GM12878 (cell line): ENCODE results near the gene MORC4. TPM values are rescaled to one million over a fixed set of nuclear protein-coding genes. Genes with fewer than 3 reads are reported as not detected.

Experiments used
- ATAC-seq: fragments of 200-7000 bp; cut with Tn5 transposase; 3 replicates; pipeline ENCODE4 v1.9.1; 2020; ENCODE audit warnings: mild to moderate bottlenecking, moderate library complexity
- BruUV-seq: library from RNA; stranded (reverse); fragments of 400-500 nt; replicated peaks from 2 replicates; lab custom pipeline; 2021; lab: Mats Ljungman, UMichigan
- CTCF ChIA-PET: fragments of 300-600 bp; sonication (Branson Sonifier 250); formaldehyde crosslinking; extraction: SDS; loops from one replicate; lab custom pipeline; 2021; ENCODE audit warnings: inconsistent platforms; lab: Yijun Ruan, JAX
- POLR2A ChIA-PET: fragments of 350-600 bp; formaldehyde crosslinking; extraction: SDS; loops from one replicate; lab custom pipeline; 2021; ENCODE audit warnings: inconsistent platforms; lab: Charles Lee
- RAD21 ChIA-PET: fragments of 300-600 bp; sonication (Branson Sonifier 250); formaldehyde crosslinking; loops from one replicate; lab custom pipeline; 2023; ENCODE audit warnings: antibody characterized with exemption; ENCODE audit not compliant: unreplicated experiment; lab: Charles Lee
- SMC1A ChIA-PET: fragments of 300-600 bp; sonication (Branson Sonifier 250); formaldehyde crosslinking; loops from one replicate; lab custom pipeline; 2023; ENCODE audit not compliant: unreplicated experiment, uncharacterized antibody; lab: Charles Lee
- DNase-seq: peaks from one replicate; pipeline ENCODE4 v3.0.0-alpha.2; 2011; ENCODE audit warnings: low read depth, low spot score
- FAIRE-seq: peaks from 3 replicates; lab custom pipeline; 2011; peaks lifted over from hg19 to GRCh38; lab: Jason Lieb, UNC
- H2AFZ ChIP-seq: 2 replicates; pipeline ENCODE4 v1.6.0; 2011; ENCODE audit warnings: low read depth, low read length, control low read depth; ENCODE audit not compliant: control insufficient read depth
- H3K27ac ChIP-seq: 2 replicates; pipeline ENCODE4 v1.5.1; 2011; ENCODE audit warnings: control low read depth; ENCODE audit not compliant: control insufficient read depth, insufficient read depth
- H3K27me3 ChIP-seq, 2 experiments: replicated peaks in 1 of 2; 2 replicates each; pipeline versions ENCODE4 v1.6.0 to v1.6.1; 2011; ENCODE audit warnings: low read length in 1 of 2; ENCODE audit not compliant: control insufficient read depth in 2 of 2, insufficient read depth in 2 of 2
- H3K36me3 ChIP-seq, 2 experiments: 2 replicates each; pipeline ENCODE4 v1.5.1; 2011; ENCODE audit warnings: low read length in 1 of 2; ENCODE audit not compliant: control insufficient read depth in 2 of 2, insufficient read depth in 2 of 2
- H3K4me1 ChIP-seq: 2 replicates; pipeline ENCODE4 v1.6.1; 2011; ENCODE audit warnings: mild to moderate bottlenecking, low read length, moderate library complexity, mixed read lengths; ENCODE audit not compliant: control insufficient read depth, insufficient read depth
- H3K4me2 ChIP-seq: 2 replicates; pipeline ENCODE4 v1.6.0; 2011; ENCODE audit warnings: control low read depth; ENCODE audit not compliant: control insufficient read depth, insufficient read depth
- H3K4me3 ChIP-seq: fragments of 200-600 bp; sonication (generic); 2 replicates; pipeline ENCODE4 v1.5.1; 2016
- H3K79me2 ChIP-seq: 2 replicates; pipeline ENCODE4 v1.6.0; 2011; ENCODE audit warnings: low read length; ENCODE audit not compliant: control insufficient read depth, insufficient read depth
- H3K9ac ChIP-seq: 2 replicates; pipeline ENCODE4 v1.8.0; 2011; ENCODE audit warnings: low read length, control low read depth, mixed read lengths; ENCODE audit not compliant: control insufficient read depth, insufficient read depth
- H3K9me3 ChIP-seq: replicated peaks from 3 replicates; pipeline ENCODE4 v1.5.1; 2011; ENCODE audit warnings: mild to moderate bottlenecking, low read length; ENCODE audit not compliant: control insufficient read depth, insufficient read depth
- H4K20me1 ChIP-seq: 2 replicates; pipeline ENCODE4 v1.6.0; 2011; ENCODE audit not compliant: control insufficient read depth, insufficient read depth
- BHLHE40 ChIP-seq, 2 experiments: fragments of 450-650 bp in 1 of 2; IDR thresholded peaks; 2 replicates each; pipeline ENCODE4 v1.6.1; 2011 to 2017; ENCODE audit warnings: low read depth in 2 of 2, borderline replicate concordance in 1 of 2, improper control_type of control experiment in 1 of 2, low read length in 1 of 2, mild to moderate bottlenecking in 1 of 2
- DPF2 ChIP-seq: fragments of 450-650 bp; IDR thresholded peaks from 2 replicates; pipeline ENCODE4 v1.6.1; 2017; ENCODE audit warnings: mild to moderate bottlenecking
- EZH2 ChIP-seq: IDR thresholded peaks from 2 replicates; pipeline ENCODE4 v1.6.1; 2012; ENCODE audit warnings: low read depth, mild to moderate bottlenecking, control low read depth, inconsistent platforms, low read length, borderline replicate concordance; ENCODE audit not compliant: control insufficient read depth
- KAT2A ChIP-seq: conservative IDR thresholded peaks from 2 replicates; pipeline ENCODE4 v1.6.1; 2011; ENCODE audit warnings: low read depth, low read length; ENCODE audit not compliant: control insufficient read depth
- NFIC ChIP-seq: IDR thresholded peaks from 2 replicates; pipeline ENCODE4 v1.6.1; 2012; ENCODE audit warnings: low read depth, mild to moderate bottlenecking, inconsistent platforms, low read length, moderate library complexity
- RAD51 ChIP-seq: fragments of 450-650 bp; IDR thresholded peaks from 2 replicates; pipeline ENCODE4 v1.6.1; 2016; ENCODE audit warnings: moderate library complexity, mild to moderate bottlenecking, inconsistent platforms
- SMAD5 ChIP-seq: IDR thresholded peaks from 2 replicates; pipeline ENCODE4 v1.6.1; 2016; ENCODE audit warnings: antibody characterized with exemption, low read depth
- SPI1 ChIP-seq: IDR thresholded peaks from 2 replicates; pipeline ENCODE4 v1.6.1; 2011; ENCODE audit warnings: low read depth, mild to moderate bottlenecking, low read length, moderate library complexity, borderline replicate concordance; ENCODE audit not compliant: insufficient read depth
- YY1 ChIP-seq: IDR thresholded peaks from 2 replicates; pipeline ENCODE4 v1.6.1; 2011; ENCODE audit warnings: low read depth, mild to moderate bottlenecking, low read length
- WGBS: methylation state at CpG from one replicate; pipeline ENCODE4 v1.1.6; 2016; ENCODE audit warnings: low lambda C conversion rate; ENCODE audit not compliant: insufficient replicate concordance, insufficient coverage; ENCODE audit errors: missing lambda C conversion rate; 5-methylcytosine and 5-hydroxymethylcytosine counted together
- in situ Hi-C: fragments of 300-500 bp; cut with MboI; formaldehyde crosslinking; loops from 9 replicates; pipeline ENCODE4 v1.14.3; 2018; ENCODE audit warnings: mixed read lengths
- intact Hi-C: fragments of 100-400 bp; cut with micrococcal nuclease; formaldehyde crosslinking; loops from one replicate; pipeline ENCODE4 v1.14.2; 2022; ENCODE audit not compliant: unreplicated experiment
- polyA plus RNA-seq, 11 experiments: library from polyadenylated mRNA; depleted of rRNA in 4 of 11; unstranded in 6 of 11; stranded (reverse) in 5 of 11; fragments of >200 nt; fragmentation: Nextera tagmentation in 4 of 11; fragmentation: Illumina TruSeq in 1 of 11; extraction: Ambion mirVana in 4 of 11; extraction: Trizol in 1 of 11; gene quantifications; 1 replicate in 1 of 11; 2 replicates in 10 of 11; pipeline versions ENCODE4 v1.2.1 to v1.2.3, GENCODE V29; 2011 to 2016; ENCODE audit warnings: inconsistent platforms in 2 of 11, missing spikeins in 2 of 11, low read depth in 1 of 11
- total RNA-seq, 4 experiments: library from RNA; depleted of rRNA in 3 of 4; stranded (reverse); fragments of >200 nt in 3 of 4; fragmentation: Illumina TruSeq in 1 of 4; extraction: Trizol in 1 of 4; gene quantifications; 2 replicates each; pipeline versions ENCODE4 v1.2.1 to v1.2.3, GENCODE V29; 2013 to 2021
- TF ChIP-seq, protein P1 (sequence below): IDR thresholded peaks from 2 replicates; pipeline ENCODE4 v1.6.1; 2011; ENCODE audit warnings: low read depth, low read length, improper control_type of control experiment, borderline replicate concordance
- TF ChIP-seq, protein P2 (sequence below): fragments of 450-650 bp; formaldehyde crosslinking; IDR thresholded peaks from 2 replicates; pipeline ENCODE4 v1.4.0; 2022; ENCODE audit warnings: mild to moderate bottlenecking, moderate library complexity
- TF ChIP-seq, protein P3 (sequence below): IDR thresholded peaks from 2 replicates; pipeline ENCODE4 v1.6.1; 2011; ENCODE audit warnings: low read depth, mild to moderate bottlenecking, low read length, moderate library complexity, borderline replicate concordance; ENCODE audit errors: extremely low read depth
- TF ChIP-seq, protein P4 (sequence below): fragments of 150-350 bp; IDR thresholded peaks from 2 replicates; pipeline ENCODE4 v1.6.1; 2016; ENCODE audit warnings: low read depth, low read length

The MORC4 gene
- total and polyA plus RNA-seq, 10 of the 15 experiments (the other 5 are each of a cell fraction or from before 2014, with no cell fraction given), result 0.03 to 0.65 (median 0.26) TPM

DNA sequence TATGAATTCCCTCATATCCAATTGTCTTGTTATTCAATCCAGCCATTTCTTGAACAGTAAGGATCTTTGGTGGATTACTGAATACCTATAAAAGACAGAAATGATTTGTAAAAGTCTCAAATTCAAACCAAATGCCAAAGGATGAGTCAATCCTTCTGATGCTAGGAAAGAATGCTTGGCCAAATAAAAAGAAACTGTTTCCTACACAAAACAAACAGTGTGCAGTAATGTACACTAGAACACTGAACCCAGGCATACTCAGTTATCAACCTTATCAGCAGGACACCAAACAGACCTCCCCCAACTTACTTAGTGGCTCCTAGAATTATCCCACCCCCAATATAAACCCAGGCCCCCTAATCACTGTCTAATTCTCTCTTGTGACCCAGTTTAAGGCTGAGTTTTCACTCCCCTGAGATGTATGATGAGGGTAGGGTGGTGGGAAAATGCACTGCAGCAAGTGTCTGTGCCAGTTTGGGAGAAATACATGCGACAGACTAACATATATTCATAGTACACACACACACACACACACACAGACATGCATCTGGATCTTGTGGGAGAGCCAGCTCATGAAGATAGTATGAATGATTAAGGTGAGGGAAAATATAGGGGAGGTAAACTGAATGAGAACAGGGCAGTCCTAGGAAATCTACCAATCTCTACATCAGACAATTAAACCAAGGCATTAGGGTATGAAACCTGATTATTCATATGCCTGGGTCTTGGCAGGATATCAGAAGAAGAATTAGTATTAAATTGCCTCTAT, 44.8 kb downstream of the MORC4 start:
- intact Hi-C loops (no loop called here), in situ Hi-C loops (no loop called here)
- ChIA-PET SMC1A (interaction anchor here (0.7 kb wide), 1 partner anchor 1534 kb away, joined by 3 read pairs; no protein-coding TSS in a partner anchor), POLR2A (no interaction called here), CTCF (interaction anchor here (1.8 kb wide), 1 partner anchor 57 kb away, joined by 9 read pairs; no protein-coding TSS in a partner anchor), RAD21 (no interaction called here)
- TF ChIP-seq NFIC, result no peak
- TF ChIP-seq, protein P1, sequence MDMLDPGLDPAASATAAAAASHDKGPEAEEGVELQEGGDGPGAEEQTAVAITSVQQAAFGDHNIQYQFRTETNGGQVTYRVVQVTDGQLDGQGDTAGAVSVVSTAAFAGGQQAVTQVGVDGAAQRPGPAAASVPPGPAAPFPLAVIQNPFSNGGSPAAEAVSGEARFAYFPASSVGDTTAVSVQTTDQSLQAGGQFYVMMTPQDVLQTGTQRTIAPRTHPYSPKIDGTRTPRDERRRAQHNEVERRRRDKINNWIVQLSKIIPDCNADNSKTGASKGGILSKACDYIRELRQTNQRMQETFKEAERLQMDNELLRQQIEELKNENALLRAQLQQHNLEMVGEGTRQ, result no peak
- no peak for TF ChIP-seq SPI1
- no peak for TF ChIP-seq EZH2
- TF ChIP-seq DPF2, result no peak
- no peak for TF ChIP-seq YY1
- TF ChIP-seq, protein P2, sequence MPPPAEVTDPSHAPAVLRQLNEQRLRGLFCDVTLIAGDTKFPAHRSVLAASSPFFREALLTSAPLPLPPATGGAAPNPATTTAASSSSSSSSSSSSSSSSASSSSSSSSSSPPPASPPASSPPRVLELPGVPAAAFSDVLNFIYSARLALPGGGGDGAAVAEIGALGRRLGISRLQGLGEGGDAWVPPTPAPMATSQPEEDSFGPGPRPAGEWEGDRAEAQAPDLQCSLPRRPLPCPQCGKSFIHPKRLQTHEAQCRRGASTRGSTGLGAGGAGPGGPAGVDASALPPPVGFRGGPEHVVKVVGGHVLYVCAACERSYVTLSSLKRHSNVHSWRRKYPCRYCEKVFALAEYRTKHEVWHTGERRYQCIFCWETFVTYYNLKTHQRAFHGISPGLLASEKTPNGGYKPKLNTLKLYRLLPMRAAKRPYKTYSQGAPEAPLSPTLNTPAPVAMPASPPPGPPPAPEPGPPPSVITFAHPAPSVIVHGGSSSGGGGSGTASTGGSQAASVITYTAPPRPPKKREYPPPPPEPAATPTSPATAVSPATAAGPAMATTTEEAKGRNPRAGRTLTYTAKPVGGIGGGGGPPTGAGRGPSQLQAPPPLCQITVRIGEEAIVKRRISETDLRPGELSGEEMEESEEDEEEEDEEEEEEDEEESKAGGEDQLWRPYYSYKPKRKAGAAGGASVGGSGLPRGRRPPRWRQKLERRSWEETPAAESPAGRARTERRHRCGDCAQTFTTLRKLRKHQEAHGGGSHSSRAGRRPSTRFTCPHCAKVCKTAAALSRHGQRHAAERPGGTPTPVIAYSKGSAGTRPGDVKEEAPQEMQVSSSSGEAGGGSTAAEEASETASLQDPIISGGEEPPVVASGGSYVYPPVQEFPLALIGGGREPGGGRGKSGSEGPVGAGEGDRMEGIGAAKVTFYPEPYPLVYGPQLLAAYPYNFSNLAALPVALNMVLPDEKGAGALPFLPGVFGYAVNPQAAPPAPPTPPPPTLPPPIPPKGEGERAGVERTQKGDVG (CRISPR knock-in tag), result no peak
- no peak for TF ChIP-seq BHLHE40 (IDR thresholded peaks at IDR 0.05; ENCODE audit: borderline replicate concordance in 1 of 2, low read depth in 2 of 2, low read length in 1 of 2)
- TF ChIP-seq, protein P3, sequence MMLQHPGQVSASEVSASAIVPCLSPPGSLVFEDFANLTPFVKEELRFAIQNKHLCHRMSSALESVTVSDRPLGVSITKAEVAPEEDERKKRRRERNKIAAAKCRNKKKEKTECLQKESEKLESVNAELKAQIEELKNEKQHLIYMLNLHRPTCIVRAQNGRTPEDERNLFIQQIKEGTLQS, result no peak
- TF ChIP-seq SMAD5, result no peak
- no peak for TF ChIP-seq KAT2A
- no peak for TF ChIP-seq RAD51
- TF ChIP-seq, protein P4, sequence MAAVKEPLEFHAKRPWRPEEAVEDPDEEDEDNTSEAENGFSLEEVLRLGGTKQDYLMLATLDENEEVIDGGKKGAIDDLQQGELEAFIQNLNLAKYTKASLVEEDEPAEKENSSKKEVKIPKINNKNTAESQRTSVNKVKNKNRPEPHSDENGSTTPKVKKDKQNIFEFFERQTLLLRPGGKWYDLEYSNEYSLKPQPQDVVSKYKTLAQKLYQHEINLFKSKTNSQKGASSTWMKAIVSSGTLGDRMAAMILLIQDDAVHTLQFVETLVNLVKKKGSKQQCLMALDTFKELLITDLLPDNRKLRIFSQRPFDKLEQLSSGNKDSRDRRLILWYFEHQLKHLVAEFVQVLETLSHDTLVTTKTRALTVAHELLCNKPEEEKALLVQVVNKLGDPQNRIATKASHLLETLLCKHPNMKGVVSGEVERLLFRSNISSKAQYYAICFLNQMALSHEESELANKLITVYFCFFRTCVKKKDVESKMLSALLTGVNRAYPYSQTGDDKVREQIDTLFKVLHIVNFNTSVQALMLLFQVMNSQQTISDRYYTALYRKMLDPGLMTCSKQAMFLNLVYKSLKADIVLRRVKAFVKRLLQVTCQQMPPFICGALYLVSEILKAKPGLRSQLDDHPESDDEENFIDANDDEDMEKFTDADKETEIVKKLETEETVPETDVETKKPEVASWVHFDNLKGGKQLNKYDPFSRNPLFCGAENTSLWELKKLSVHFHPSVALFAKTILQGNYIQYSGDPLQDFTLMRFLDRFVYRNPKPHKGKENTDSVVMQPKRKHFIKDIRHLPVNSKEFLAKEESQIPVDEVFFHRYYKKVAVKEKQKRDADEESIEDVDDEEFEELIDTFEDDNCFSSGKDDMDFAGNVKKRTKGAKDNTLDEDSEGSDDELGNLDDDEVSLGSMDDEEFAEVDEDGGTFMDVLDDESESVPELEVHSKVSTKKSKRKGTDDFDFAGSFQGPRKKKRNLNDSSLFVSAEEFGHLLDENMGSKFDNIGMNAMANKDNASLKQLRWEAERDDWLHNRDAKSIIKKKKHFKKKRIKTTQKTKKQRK, result no peak
- Histone ChIP-seq H3K9ac (no peak overlapping the region), H3K79me2 (no peaks in the 10 kb centered on the region), H3K27ac (no peak overlapping the region), H3K36me3 (no peaks in the 10 kb centered on the region), H4K20me1 (no peaks in the 10 kb centered on the region), H3K4me3 (no peak overlapping the region), H2AFZ (no peak overlapping the region), H3K4me2 (no peak overlapping the region), H3K4me1 (no peaks in the 10 kb centered on the region), H3K9me3 (no peaks in the 10 kb centered on the region), H3K27me3 (no peaks in the 10 kb centered on the region; a peak in 1 of 4 replicates)
- no peak for FAIRE-seq
- BruUV-seq, result no TSS peak
- 0% methylated on average over 1 of the region's 1 CpG for WGBS
- ATAC-seq, result no peak
- no peak for DNase-seq
